HG03039 (cell line): Measurements from ENCODE around the gene CACNA1E.

Source experiments
- ATAC-seq: cut with Tn5 transposase; IDR thresholded peaks from one replicate; pipeline ENCODE4 v1.9.1; 2021; ENCODE audit warnings: mild to moderate bottlenecking, moderate library complexity; ENCODE audit not compliant: unreplicated experiment

CACNA1E gene

GRCh38 chr1:181674617-181675016 lies 191.3 kb downstream of the CACNA1E start:
- no peak for ATAC-seq

GRCh38 chr1:181675091-181675917 lies 192.0 kb downstream of the CACNA1E start:
- no peak for ATAC-seq

GRCh38 chr1:181675918-181676190 lies 192.5 kb downstream of the CACNA1E start:
- no peak for ATAC-seq

- ATAC-seq, result no peak
Observed at GRCh38 chr1:181676269-181676668, 193.0 kb downstream of the CACNA1E start.

DNA sequence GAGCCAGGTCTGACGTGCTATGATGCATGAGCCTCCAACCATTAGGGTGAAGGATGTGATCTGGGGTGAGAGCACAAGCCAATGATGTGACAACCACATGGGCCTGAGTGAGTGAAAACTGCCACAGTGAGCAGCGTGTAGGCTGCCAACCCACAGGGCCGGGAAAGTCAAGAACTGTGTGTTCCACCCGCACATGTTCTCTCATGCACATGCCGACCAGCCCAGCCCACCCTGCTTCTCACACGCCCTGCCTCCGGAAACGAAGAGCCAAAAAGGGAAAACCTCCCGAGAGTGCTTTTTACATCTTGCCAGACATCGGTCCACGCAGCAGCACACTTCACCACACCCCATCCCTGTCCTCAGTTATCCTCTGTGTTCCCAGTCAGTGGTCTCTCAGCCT lies 197.0 kb downstream of the CACNA1E start:
- no peak for ATAC-seq

- ATAC-seq, result no peak
Observed at GRCh38 chr1:181680871-181681270, 197.6 kb downstream of the CACNA1E start.

- no peak for ATAC-seq
Observed at GRCh38 chr1:181685211-181685610, 201.9 kb downstream of the CACNA1E start.

GRCh38 chr1:181701891-181702290 lies 218.6 kb downstream of the CACNA1E start:
- no peak for ATAC-seq

DNA sequence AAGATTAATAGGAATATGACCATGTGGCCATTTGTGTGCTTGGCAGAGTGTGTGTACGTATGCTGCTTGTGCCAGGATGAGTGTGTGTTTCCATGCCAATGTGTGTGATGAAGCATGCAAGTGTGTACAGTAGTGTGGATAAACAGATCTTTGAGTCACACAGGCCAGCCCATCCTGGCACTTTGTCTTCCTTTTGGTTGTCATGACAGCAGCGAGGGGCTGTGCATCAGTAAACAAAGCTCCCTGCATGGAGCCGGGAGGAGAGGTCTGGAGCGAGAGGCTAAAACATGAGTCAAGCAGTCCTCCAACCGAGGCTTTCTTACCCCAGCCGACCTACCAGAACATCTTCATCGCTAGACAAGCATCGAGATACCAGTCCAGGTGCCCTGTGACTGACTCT lies 221.2 kb downstream of the CACNA1E start:
- no peak for ATAC-seq

- no peak for ATAC-seq
Observed at GRCh38 chr1:181711820-181712219, 228.5 kb downstream of the CACNA1E start.

DNA sequence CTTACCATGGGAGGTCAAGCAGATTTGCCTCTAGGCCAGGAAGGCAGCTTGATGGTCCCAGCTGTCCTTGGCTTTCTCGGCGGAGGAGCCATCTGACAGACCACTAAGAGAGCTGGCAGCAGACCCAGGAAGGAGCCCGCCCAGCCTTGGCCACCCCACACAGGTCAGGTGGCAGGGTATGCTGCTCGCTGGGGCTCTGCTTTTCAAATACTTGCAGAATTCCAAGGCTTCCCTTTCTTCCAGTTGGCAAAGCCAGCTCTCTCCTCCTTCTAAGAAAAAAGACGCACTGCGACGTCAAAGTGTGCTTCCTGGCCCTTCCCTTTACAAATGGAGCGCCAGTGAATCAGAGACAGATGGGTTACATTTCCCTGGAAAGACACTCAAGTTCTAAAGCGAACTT lies 229.4 kb downstream of the CACNA1E start:
- ATAC-seq, result no peak

- no peak for ATAC-seq
Observed at GRCh38 chr1:181714428-181714827, 231.1 kb downstream of the CACNA1E start.

- no peak for ATAC-seq
Observed at GRCh38 chr1:181718034-181718433, 234.7 kb downstream of the CACNA1E start.

- ATAC-seq, result no peak
Observed at GRCh38 chr1:181726320-181727012, 243.1 kb downstream of the CACNA1E start.

GRCh38 chr1:181730606-181731005 lies 247.3 kb downstream of the CACNA1E start:
- no peak for ATAC-seq

DNA sequence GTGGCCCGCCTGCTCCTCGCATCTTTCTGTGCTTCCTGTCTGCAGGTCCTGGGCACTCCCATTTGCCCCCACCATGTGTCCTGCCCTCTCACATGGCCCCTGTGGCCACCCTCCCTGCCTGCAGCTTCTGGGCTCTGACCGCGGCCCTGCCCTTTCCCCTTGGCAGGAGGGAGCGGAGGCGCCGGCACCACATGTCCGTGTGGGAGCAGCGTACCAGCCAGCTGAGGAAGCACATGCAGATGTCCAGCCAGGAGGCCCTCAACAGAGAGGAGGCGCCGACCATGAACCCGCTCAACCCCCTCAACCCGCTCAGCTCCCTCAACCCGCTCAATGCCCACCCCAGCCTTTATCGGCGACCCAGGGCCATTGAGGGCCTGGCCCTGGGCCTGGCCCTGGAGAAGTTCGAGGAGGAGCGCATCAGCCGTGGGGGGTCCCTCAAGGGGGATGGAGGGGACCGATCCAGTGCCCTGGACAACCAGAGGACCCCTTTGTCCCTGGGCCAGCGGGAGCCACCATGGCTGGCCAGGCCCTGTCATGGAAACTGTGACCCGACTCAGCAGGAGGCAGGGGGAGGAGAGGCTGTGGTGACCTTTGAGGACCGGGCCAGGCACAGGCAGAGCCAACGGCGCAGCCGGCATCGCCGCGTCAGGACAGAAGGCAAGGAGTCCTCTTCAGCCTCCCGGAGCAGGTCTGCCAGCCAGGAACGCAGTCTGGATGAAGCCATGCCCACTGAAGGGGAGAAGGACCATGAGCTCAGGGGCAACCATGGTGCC lies 249.1 kb downstream of the CACNA1E start:
- ATAC-seq, result no peak

DNA sequence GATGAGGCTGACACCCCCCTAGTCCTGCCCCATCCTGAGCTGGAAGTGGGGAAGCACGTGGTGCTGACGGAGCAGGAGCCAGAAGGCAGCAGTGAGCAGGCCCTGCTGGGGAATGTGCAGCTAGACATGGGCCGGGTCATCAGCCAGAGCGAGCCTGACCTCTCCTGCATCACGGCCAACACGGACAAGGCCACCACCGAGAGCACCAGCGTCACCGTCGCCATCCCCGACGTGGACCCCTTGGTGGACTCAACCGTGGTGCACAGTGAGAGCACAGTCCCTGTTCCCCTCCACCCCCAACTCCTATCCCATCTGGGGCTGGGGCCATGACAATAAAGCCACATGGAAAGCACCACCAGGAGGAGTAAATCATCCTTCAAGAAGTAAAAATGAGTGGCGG lies 250.2 kb downstream of the CACNA1E start:
- no peak for ATAC-seq

GRCh38 chr1:181737056-181737455 lies 253.7 kb downstream of the CACNA1E start:
- ATAC-seq, result no peak

DNA sequence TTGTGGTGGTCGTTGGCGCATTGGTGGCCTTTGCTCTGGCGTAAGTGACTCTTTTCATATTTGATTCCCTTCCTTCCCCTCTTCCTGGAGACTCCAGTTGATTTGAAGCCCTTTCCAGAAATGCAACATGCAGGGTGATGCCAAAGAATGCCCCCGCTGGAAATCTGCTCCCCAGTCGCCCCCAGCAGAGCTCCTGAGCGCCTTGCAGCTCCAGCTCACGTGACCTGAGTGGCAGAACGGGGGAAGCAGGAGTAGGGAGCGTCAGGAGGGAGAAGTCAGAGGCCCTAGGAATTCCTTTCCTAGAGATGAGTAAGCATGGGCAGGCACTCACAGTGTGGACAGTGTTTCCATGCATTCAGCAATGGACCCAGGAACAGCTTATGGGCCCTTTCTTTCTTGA lies 255.9 kb downstream of the CACNA1E start:
- ATAC-seq, result no peak

- no peak for ATAC-seq
Observed at GRCh38 chr1:181742426-181742825, 259.1 kb downstream of the CACNA1E start.

- no peak for ATAC-seq
Observed at GRCh38 chr1:181743878-181744312, 260.6 kb downstream of the CACNA1E start.

DNA sequence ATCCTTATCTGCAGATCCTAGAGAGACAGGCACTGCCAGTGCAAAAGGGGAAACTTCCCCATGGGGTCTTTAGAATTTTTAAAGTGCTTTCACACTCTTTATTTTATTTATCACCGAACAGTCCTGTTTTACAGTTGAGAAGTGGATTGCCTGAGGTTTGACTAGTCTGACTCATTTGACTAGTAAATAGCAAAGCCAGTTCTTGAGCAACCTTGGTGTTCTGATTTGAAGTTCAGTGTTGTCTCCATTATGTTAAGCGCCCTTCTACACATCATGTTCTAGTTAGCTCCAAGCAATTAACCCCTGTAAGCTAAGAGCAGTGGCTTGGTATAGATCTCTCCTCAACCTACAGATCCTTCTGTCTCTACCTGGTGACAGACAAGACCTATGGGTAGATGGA lies 262.9 kb downstream of the CACNA1E start:
- ATAC-seq, result no peak
